PC-9 (cell line): ENCODE measurements around the gene EXTL1.

Source experiments
- EZH2 ChIP-seq: fragments of 200-600 bp; sonication (generic); IDR thresholded peaks from 2 replicates; pipeline ENCODE4 v1.8.0; 2017; ENCODE audit warnings: antibody characterized with exemption, low read depth
- TF ChIP-seq, protein P1 (sequence below): fragments of 200-600 bp; sonication (generic); conservative IDR thresholded peaks from 2 replicates; pipeline ENCODE4 v1.6.1; 2017; ENCODE audit warnings: mixed run types, antibody characterized with exemption, mild to moderate bottlenecking, moderate library complexity

GRCh38 chr1:25978403-25978802, 43.2 kb upstream of the EXTL1 start:
- TF ChIP-seq, protein P1, sequence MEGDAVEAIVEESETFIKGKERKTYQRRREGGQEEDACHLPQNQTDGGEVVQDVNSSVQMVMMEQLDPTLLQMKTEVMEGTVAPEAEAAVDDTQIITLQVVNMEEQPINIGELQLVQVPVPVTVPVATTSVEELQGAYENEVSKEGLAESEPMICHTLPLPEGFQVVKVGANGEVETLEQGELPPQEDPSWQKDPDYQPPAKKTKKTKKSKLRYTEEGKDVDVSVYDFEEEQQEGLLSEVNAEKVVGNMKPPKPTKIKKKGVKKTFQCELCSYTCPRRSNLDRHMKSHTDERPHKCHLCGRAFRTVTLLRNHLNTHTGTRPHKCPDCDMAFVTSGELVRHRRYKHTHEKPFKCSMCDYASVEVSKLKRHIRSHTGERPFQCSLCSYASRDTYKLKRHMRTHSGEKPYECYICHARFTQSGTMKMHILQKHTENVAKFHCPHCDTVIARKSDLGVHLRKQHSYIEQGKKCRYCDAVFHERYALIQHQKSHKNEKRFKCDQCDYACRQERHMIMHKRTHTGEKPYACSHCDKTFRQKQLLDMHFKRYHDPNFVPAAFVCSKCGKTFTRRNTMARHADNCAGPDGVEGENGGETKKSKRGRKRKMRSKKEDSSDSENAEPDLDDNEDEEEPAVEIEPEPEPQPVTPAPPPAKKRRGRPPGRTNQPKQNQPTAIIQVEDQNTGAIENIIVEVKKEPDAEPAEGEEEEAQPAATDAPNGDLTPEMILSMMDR = no peak
- TF ChIP-seq EZH2 = no peak
